OCI-LY3 (cell line): Measurements from ENCODE around the gene TNFRSF8.

Experiments used
- H2AFZ ChIP-seq: fragments of 200-600, 300-600 bp; shearing (Covaris generic); 2 replicates; pipeline ENCODE4 v1.6.0; 2014; ENCODE audit warnings: antibody characterized with exemption, low read depth, low read length
- H3K27ac ChIP-seq: fragments of 200-600, 300-600 bp; sonication (generic); 2 replicates; pipeline ENCODE4 v1.5.1; 2014; ENCODE audit warnings: mild to moderate bottlenecking, low read length, moderate library complexity, mixed read lengths
- H3K27me3 ChIP-seq: fragments of 200-600, 300-600 bp; sonication (generic); 2 replicates; pipeline ENCODE4 v1.6.1; 2014; ENCODE audit warnings: low read depth, low read length, mixed read lengths
- H3K36me3 ChIP-seq: fragments of 200-600, 300-600 bp; sonication (generic); replicated peaks from 2 replicates; pipeline ENCODE3; 2014; ENCODE audit warnings: low read depth, low read length, mixed read lengths
- H3K4me1 ChIP-seq: fragments of 300-600, 200-600 bp; sonication (generic); 2 replicates; pipeline ENCODE4 v1.6.1; 2014; ENCODE audit warnings: low read length, mixed read lengths
- H3K4me2 ChIP-seq: fragments of 200-600, 300-600 bp; sonication (generic); 2 replicates; pipeline ENCODE4 v1.6.1; 2014; ENCODE audit warnings: low read length, mixed read lengths
- H3K4me3 ChIP-seq: fragments of 300-600, 200-600 bp; sonication (generic); 2 replicates; pipeline ENCODE4 v1.5.1; 2014; ENCODE audit warnings: antibody characterized with exemption, mild to moderate bottlenecking, low read length, moderate library complexity
- H3K79me2 ChIP-seq: fragments of 300-600, 200-600 bp; shearing (Covaris generic); 2 replicates; pipeline ENCODE4 v1.6.1; 2014; ENCODE audit warnings: mild to moderate bottlenecking, low read length, mixed read lengths
- H3K9ac ChIP-seq: fragments of 300-600, 200-600 bp; shearing (Covaris generic); 2 replicates; pipeline ENCODE4 v1.6.0; 2014; ENCODE audit warnings: mild to moderate bottlenecking, low read length, moderate library complexity
- H3K9me3 ChIP-seq: fragments of 200-600, 300-600 bp; shearing (Covaris generic); 2 replicates; pipeline ENCODE4 v1.6.1; 2014; ENCODE audit warnings: low read length, mixed read lengths; ENCODE audit not compliant: insufficient read depth
- H4K20me1 ChIP-seq: fragments of 200-600, 300-600 bp; sonication (generic); 2 replicates; pipeline ENCODE4 v1.6.1; 2016; ENCODE audit warnings: low read length, mixed read lengths; ENCODE audit not compliant: insufficient read depth
- CTCF ChIP-seq: fragments of 200-600, 300-600 bp; sonication (generic); IDR thresholded peaks from 2 replicates; pipeline ENCODE4 v1.5.1; 2014; ENCODE audit warnings: antibody characterized with exemption, low read length, low read depth
- EZH2phosphoT487 ChIP-seq: fragments of 200-600 bp; shearing (Covaris generic); IDR thresholded peaks from 2 replicates; pipeline ENCODE4 v1.6.1; 2018; ENCODE audit warnings: antibody characterized with exemption, mixed run types, low read depth

TNFRSF8 gene

GRCh38 chr1:12144236-12144635, 81.1 kb downstream of the TNFRSF8 start:
- Histone ChIP-seq H3K4me3 (no peak overlapping the region), H3K4me1 (peaks cover 58% of the 10 kb centered on the region), H4K20me1 (no peaks in the 10 kb centered on the region), H3K27ac (peak overlapping the region; percentile 75), H3K36me3 (no peaks in the 10 kb centered on the region), H3K27me3 (no peaks in the 10 kb centered on the region), H3K9me3 (no peaks in the 10 kb centered on the region), H3K79me2 (no peaks in the 10 kb centered on the region), H2AFZ (no peak overlapping the region), H3K4me2 (peak overlapping the region; percentile 33; the same call in 1 of the 2 replicates), H3K9ac (peak overlapping the region; percentile 49; the same call in 1 of the 2 replicates)
- TF ChIP-seq CTCF, result no peak
- TF ChIP-seq EZH2phosphoT487, result no peak

- TF ChIP-seq EZH2phosphoT487, result no peak
- no peak for TF ChIP-seq CTCF
- no peak overlapping the region for H3K9ac ChIP-seq
- H3K27me3 ChIP-seq, result no peaks in the 10 kb centered on the region
- H3K79me2 ChIP-seq, result no peaks in the 10 kb centered on the region
- no peak overlapping the region for H3K27ac ChIP-seq
- no peak overlapping the region for H3K4me3 ChIP-seq
- no peaks in the 10 kb centered on the region for H3K9me3 ChIP-seq
- H3K4me2 ChIP-seq, result no peak overlapping the region
- H4K20me1 ChIP-seq, result no peaks in the 10 kb centered on the region
- H2AFZ ChIP-seq, result no peak overlapping the region
- peaks cover 65% of the 10 kb centered on the region for H3K4me1 ChIP-seq
- H3K36me3 ChIP-seq, result no peaks in the 10 kb centered on the region
These were observed 81.9 kb downstream of the TNFRSF8 start for GRCh38 chr1:12144969-12145368.

GRCh38 chr1:12145616-12146342, 82.7 kb downstream of the TNFRSF8 start:
- Histone ChIP-seq H3K4me2 (no peak overlapping the region), H3K36me3 (no peaks in the 10 kb centered on the region), H3K9ac (no peak overlapping the region), H3K27ac (no peak overlapping the region), H3K9me3 (no peaks in the 10 kb centered on the region), H4K20me1 (no peaks in the 10 kb centered on the region), H3K4me1 (peaks cover 72% of the 10 kb centered on the region), H3K79me2 (no peaks in the 10 kb centered on the region), H3K27me3 (no peaks in the 10 kb centered on the region), H3K4me3 (no peak overlapping the region), H2AFZ (no peak overlapping the region)
- TF ChIP-seq EZH2phosphoT487 (no peak), CTCF (no peak)

- Histone ChIP-seq H3K9me3 (no peaks in the 10 kb centered on the region), H3K27me3 (no peaks in the 10 kb centered on the region), H3K4me2 (no peak overlapping the region), H3K27ac (no peak overlapping the region), H3K4me3 (no peak overlapping the region), H3K4me1 (peaks cover 73% of the 10 kb centered on the region), H3K79me2 (no peaks in the 10 kb centered on the region), H2AFZ (no peak overlapping the region), H3K36me3 (no peaks in the 10 kb centered on the region), H3K9ac (no peak overlapping the region), H4K20me1 (no peaks in the 10 kb centered on the region)
- TF ChIP-seq EZH2phosphoT487 (no peak), CTCF (no peak)
These were observed 83.4 kb downstream of the TNFRSF8 start for GRCh38 chr1:12146343-12147112.
